HEK293 (cell line): Measurements from ENCODE around the gene WDR88.

Source experiments
- CTCF ChIP-seq: fragments of 450-650 bp; formaldehyde crosslinking; IDR thresholded peaks from 2 replicates; pipeline ENCODE4 v1.5.1; 2016; ENCODE audit warnings: missing biosample characterization, missing genetic modification characterization
- HIC1 ChIP-seq: fragments of 450-650 bp; formaldehyde crosslinking; IDR thresholded peaks from 2 replicates; pipeline ENCODE4 v1.5.1; 2016; ENCODE audit warnings: missing biosample characterization, missing genetic modification characterization
- ZBTB20 ChIP-seq: fragments of 450-650 bp; formaldehyde crosslinking; IDR thresholded peaks from 2 replicates; pipeline ENCODE4 v1.5.1; 2016; ENCODE audit warnings: missing biosample characterization, missing genetic modification characterization
- ZEB2 ChIP-seq: fragments of 450-650 bp; formaldehyde crosslinking; IDR thresholded peaks from 2 replicates; pipeline ENCODE4 v1.5.1; 2016; ENCODE audit warnings: missing biosample characterization, missing genetic modification characterization
- ZIC2 ChIP-seq: fragments of 450-650 bp; formaldehyde crosslinking; IDR thresholded peaks from 2 replicates; pipeline ENCODE4 v1.5.1; 2016; ENCODE audit warnings: missing biosample characterization, missing genetic modification characterization
- ZNF18 ChIP-seq: fragments of 450-650 bp; formaldehyde crosslinking; IDR thresholded peaks from 2 replicates; pipeline ENCODE4 v1.5.1; 2016; ENCODE audit warnings: missing biosample characterization, missing genetic modification characterization
- ZNF184 ChIP-seq: fragments of 450-650 bp; IDR thresholded peaks from 2 replicates; pipeline ENCODE4 v1.5.1; 2018; ENCODE audit warnings: missing biosample characterization, mild to moderate bottlenecking, missing genetic modification characterization
- ZNF221 ChIP-seq: fragments of 450-650 bp; formaldehyde crosslinking; IDR thresholded peaks from 2 replicates; pipeline ENCODE4 v1.5.1; 2017; ENCODE audit warnings: missing biosample characterization, missing genetic modification characterization, borderline replicate concordance
- ZNF292 ChIP-seq: fragments of 450-650 bp; formaldehyde crosslinking; IDR thresholded peaks from 2 replicates; pipeline ENCODE4 v1.5.1; 2016; ENCODE audit warnings: low read depth, missing biosample characterization, missing genetic modification characterization, borderline replicate concordance
- ZNF37A ChIP-seq: fragments of 450-650 bp; IDR thresholded peaks from 2 replicates; pipeline ENCODE4 v1.5.1; 2018; ENCODE audit warnings: missing biosample characterization, missing genetic modification characterization
- ZNF510 ChIP-seq: fragments of 450-650 bp; formaldehyde crosslinking; IDR thresholded peaks from 2 replicates; pipeline ENCODE4 v1.5.1; 2018; ENCODE audit warnings: mild to moderate bottlenecking, missing genetic modification characterization, missing biosample characterization; ENCODE audit not compliant: insufficient replicate concordance
- ZNF704 ChIP-seq: fragments of 450-650 bp; formaldehyde crosslinking; IDR thresholded peaks from 2 replicates; pipeline ENCODE4 v1.5.1; 2016; ENCODE audit warnings: missing biosample characterization, missing genetic modification characterization
- ZNF830 ChIP-seq: fragments of 450-650 bp; IDR thresholded peaks from 2 replicates; pipeline ENCODE4 v1.5.0; 2018; ENCODE audit warnings: missing biosample characterization, missing genetic modification characterization, low read depth, mild to moderate bottlenecking, moderate library complexity

- TF ChIP-seq ZNF184 (tag by site-specific recombination) (no peak), ZNF704 (no peak), CTCF (tag by site-specific recombination) (no peak), ZBTB20 (tag by site-specific recombination) (no peak), ZNF830 (tag by site-specific recombination) (no peak), ZNF221 (tag by site-specific recombination) (no peak), ZNF510 (tag by site-specific recombination) (no peak), ZNF18 (tag by site-specific recombination) (no peak), ZIC2 (tag by site-specific recombination) (no peak), ZNF37A (tag by site-specific recombination) (no peak), ZNF292 (tag by site-specific recombination) (no peak), HIC1 (no peak), ZEB2 (tag by site-specific recombination) (no peak)
These were observed 29.0 kb upstream of the WDR88 start for GRCh38 chr19:33102893-33103292.
